T-helper 1 cell (primary cell): Measurements from ENCODE around the gene ATG9A.
"Not testable (repeated sequence)": the region's sequence is repeated elsewhere in the genome, so short reads cannot be mapped to it uniquely, and the experiment has no call there.

Experiments
- DNase-seq, 5 donors: peaks; one replicate each; pipeline ENCODE4 v3.0.0-alpha.2; 2012 to 2020
- total RNA-seq, 4 donors: gene quantifications; one replicate each; lab custom pipeline; 2026; lab: John Stamatoyannopoulos, UW

Gene ATG9A
- 25.0 to 39.9 (median 32.9) reads per million in 4 donors for total RNA-seq

DNA sequence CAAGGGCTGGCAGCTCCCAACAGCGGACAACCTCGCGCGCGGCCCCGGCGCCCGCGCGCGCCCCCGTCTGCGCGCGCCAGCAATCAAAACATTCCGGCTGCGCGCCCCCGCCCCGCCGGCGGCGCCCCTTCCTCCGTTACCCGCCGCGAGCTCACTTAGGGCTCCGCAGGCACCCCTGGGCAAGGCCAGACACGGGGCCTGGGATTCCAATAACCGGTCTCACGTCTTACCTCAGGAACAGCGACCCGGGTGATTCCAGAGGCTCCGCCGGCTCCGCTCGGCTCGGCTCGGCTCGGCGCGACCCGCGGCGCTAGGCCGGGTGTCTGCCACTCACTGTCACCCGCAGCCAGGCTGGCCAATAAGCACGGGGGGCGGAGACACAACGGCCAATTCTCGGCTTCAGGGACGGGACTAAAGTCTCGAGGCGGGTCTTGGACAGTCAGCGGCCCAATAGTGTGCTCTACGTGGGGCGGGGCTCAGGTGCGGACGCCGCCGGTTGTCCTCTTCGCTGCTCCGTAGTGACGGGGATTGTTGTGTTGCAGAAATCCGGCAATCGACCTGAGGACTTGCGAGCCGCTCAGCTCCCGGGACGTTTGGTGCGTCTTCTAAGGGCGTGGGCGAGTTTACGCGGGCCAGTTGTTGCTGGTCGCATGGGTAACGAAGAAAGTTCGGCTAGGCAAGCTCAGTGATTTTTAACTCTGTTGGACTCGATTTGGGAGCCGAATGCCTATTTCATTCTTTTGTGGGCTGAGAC lies at the start of gene ATG9A, which contains the start of gene ANKZF1:
Gene ATG9A, minus strand, starts transcription at position 332 of the 754 bp plus-strand sequence. CDS start 1,612 bp downstream, outside the sequence.
Gene ANKZF1, plus strand, starts transcription at position 502 of the 754 bp plus-strand sequence. CDS start 452 bp downstream, outside the sequence.
- DNase-seq = peak; percentile 93 to 99 (median 97)

GRCh38 chr2:219278655-219279150 lies 49.3 kb upstream of the ATG9A start:
- no peak for DNase-seq

GRCh38 chr2:219277703-219278654 lies 48.5 kb upstream of the ATG9A start:
- peak; percentile 44 to 69 (median 60) for DNase-seq

DNA sequence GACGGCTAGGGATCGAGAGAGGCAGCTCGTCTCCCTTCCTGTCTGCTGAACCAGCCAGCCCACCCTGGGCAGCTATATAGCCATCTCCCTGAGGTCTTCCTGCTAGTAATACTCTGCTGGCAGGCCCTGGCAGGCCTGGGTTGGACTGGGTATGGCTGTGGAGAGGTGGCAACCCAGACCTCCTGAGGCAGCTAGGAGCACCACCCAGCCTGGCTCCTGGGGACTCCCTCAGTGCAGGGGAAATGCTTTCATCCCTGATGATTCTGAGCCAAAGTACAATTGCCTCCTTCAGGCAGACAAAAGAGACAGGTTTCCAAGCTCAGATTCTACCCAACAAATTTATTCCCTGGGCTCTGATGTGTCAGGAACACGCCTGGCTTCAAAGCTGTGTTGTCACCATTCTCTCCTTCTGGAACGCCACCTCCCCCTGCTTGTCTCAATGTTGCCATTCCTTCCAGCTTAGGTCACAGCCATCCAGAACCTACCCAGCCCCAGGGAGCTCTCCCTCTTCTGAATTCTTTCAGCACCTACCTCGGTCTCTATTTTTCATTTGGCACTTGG lies 45.0 kb upstream of the ATG9A start:
- no peak for DNase-seq

GRCh38 chr2:219273937-219274336 lies 44.5 kb upstream of the ATG9A start:
- DNase-seq = no peak

DNA sequence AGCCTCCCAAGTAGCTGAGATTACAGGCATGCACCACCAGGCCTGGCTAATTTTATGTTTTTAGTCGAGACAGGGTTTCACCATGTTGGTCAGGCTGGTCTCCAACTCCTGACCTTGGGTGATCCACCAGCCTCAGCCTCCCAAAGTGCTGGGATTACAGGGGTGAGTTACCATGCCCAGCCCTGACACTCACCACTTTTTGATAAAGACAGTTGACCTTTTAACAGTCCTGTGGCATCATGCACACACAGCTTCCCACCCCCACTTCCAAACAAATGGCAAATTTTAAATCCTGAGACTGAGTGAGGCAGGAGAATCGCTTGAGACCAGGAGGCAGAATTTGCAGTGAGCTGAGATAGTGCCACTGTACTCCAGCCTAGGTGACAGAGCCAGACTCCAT lies 43.6 kb upstream of the ATG9A start:
- no peak for DNase-seq

GRCh38 chr2:219272356-219272755 lies 42.9 kb upstream of the ATG9A start:
- no peak for DNase-seq

DNA sequence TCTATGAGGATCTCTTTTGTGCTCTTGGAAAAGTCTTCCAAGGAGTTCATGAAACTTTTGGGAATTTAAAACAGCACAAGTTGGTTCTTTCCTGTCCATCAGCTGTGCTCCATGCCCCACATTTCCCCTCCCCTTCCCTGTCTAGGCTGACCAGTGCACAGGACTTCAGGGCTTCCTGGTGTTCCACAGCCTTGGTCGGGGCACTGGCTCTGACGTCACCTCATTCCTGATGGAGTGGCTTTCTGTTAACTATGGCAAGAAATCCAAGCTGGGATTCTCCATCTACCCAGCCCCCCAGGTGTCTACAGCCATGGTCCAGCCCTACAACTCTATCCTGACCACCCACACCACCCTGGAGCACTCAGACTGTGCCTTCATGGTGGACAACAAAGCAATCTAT lies 41.6 kb upstream of the ATG9A start:
- DNase-seq = no peak

- no peak for DNase-seq
These were observed 40.6 kb upstream of the ATG9A start for GRCh38 chr2:219270055-219270372.

- DNase-seq = no peak
These were observed 40.1 kb upstream of the ATG9A start for GRCh38 chr2:219269362-219270054.

- DNase-seq = no peak
These were observed 38.9 kb upstream of the ATG9A start for GRCh38 chr2:219268294-219268693.

- DNase-seq = no peak
These were observed 37.5 kb upstream of the ATG9A start for GRCh38 chr2:219266886-219267285.

DNA sequence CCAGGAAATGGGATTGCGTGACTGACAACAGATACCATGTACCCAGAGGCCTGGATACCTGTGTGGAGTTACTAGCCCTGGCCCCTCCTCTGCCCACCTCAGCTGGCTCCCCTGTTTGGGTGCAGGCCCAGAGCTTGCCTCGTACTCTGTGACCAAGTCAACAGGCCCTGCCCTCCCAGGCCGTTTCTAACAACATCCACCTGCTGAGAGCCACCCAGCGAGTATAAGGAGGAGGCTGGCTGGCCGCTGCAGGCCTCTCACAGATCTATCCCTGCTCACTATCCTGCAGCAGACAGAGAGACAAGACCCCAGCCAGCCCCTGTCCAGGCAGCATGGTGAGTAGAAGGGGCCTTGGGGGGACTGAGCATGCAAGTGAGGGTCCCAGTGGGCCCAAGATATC lies 36.8 kb upstream of the ATG9A start:
- DNase-seq = no peak

GRCh38 chr2:219261024-219261855 lies 31.8 kb upstream of the ATG9A start:
- no peak for DNase-seq

- not testable (repeated sequence) for DNase-seq
These were observed 29.5 kb upstream of the ATG9A start for GRCh38 chr2:219258942-219259341.

- peak in 2 of 5 donors; percentile 26 to 75 for DNase-seq
These were observed 25.3 kb upstream of the ATG9A start for GRCh38 chr2:219254590-219255201.

DNA sequence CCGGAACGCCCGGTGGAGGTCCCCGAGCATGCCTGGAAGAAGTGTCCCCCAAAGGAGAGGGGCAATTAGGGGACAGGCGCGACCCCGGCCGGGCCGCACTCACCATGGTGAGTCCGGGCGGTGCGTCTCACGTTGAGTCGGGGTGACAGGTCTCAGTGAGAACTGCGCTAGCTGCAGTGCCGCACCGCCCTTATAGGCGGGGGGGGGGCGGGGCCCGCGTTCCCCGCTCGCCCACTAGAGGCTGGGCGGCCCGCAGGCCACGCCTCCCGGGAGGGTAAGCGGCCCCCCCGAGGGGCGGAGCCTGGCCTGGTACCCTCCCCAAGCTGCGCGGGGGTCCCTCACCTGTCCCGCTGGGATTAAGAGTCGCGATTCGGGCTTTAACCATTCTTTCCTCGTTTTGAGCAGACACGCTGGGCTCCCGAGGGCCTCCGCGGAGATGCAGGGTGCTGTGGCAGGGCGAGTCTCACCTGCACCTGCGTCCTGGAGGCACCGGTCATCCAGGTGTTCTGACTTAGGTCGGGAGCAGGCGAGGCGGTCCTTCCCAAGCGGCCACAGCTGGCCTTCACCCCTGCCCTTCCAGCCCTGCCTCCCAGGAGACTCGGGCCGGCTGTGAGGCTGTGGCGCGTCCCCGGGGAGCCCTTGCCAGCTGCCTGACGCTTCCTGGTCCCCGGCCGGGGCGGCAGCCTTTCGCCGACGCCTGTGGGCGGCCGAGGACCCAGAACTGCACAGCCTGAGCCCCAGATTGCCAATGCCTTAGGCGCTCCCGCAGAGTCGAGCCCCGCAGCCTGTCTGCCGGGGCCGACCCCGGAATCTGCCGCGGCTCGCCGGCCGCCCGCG lies 24.5 kb upstream of the ATG9A start, which contains the start of gene TUBA4A:
Gene TUBA4A, minus strand, starts transcription at position 166 of the 837 bp plus-strand sequence. Its CDS starts 60 bp downstream, at position 106.
- peak; percentile 87 to 92 (median 91) for DNase-seq

DNA sequence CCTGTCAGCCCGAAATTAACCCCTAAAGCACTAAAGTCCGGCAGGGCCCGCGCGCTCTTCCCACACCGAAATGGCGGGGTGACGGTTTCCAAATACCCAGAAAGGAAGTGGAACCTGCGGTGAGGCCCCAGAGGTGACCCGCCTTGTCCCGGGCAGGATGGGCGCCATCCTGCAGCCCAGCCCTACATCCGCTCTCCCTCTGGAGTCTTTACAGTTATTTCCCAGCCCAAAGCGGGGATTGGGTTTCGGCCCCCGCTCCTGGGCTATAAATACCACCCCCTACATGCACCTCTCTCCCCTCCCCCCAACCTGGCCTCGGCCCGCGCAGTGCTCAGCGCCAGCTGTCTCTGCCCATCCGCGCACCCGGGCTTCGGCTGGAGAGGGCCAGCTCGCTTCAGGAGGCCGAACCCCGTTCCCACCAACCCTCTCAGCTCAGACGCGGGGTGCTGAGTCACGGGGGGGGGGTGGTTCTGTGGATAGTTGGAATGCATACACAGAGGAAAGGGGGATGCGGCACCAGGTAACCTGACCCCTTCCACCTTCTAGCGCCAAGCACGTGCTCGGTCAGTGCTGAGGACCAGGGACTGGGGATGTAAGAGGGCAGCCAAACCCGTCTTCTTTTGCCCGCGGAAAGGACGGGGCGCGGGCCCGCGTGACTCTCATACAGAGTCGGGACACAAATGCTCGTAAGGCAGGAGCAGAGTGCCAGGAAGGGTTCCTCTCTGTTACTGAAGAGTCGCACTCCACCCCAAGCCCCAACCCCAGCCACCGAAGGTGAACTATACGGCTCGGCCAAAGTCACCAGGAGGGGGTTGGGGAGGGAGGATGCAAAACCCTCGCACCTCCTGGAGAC lies 23.7 kb upstream of the ATG9A start, which contains the start of gene TUBA4B:
Gene TUBA4B, plus strand, starts transcription at position 344 of the 853 bp plus-strand sequence. Its CDS starts 165 bp downstream, at position 509.
- peak in 4 of 5 donors; percentile 31 to 82 (median 32) for DNase-seq

- no peak for DNase-seq
These were observed 23.1 kb upstream of the ATG9A start for GRCh38 chr2:219252570-219252899.
